GM18499 (cell line): Measurements from ENCODE around the gene SMIM24.

Experiments
- ATAC-seq: cut with Tn5 transposase; IDR thresholded peaks from one replicate; pipeline ENCODE4 v1.9.1; 2021; ENCODE audit warnings: moderate number of reproducible peaks; ENCODE audit not compliant: insufficient read depth, unreplicated experiment

Gene SMIM24

GRCh38 chr19:3499738-3500428 is 19.6 kb upstream of the SMIM24 start:
- no peak for ATAC-seq

GRCh38 chr19:3497757-3498520 is 17.6 kb upstream of the SMIM24 start:
- no peak for ATAC-seq

GRCh38 chr19:3496392-3497273 is 16.3 kb upstream of the SMIM24 start:
- no peak for ATAC-seq

GRCh38 chr19:3494559-3494958 is 14.2 kb upstream of the SMIM24 start:
- no peak for ATAC-seq

- no peak for ATAC-seq
Observed at GRCh38 chr19:3494051-3494450, 13.7 kb upstream of the SMIM24 start.

- ATAC-seq, result no peak
Observed at GRCh38 chr19:3493651-3494050, 13.3 kb upstream of the SMIM24 start.

- ATAC-seq, result no peak
Observed at GRCh38 chr19:3492919-3493318, 12.6 kb upstream of the SMIM24 start.

- no peak for ATAC-seq
Observed at GRCh38 chr19:3492131-3492839, 12.0 kb upstream of the SMIM24 start.

- ATAC-seq, result no peak
Observed at GRCh38 chr19:3491396-3492119, 11.2 kb upstream of the SMIM24 start.

- no peak for ATAC-seq
Observed at GRCh38 chr19:3483226-3483628, 2.9 kb upstream of the SMIM24 start, which contains the start of gene SMIM44. Gene SMIM44 (minus strand): TSS chr19:3483441. CDS start chr19:3483403, 38 bp downstream.

GRCh38 chr19:3482507-3483225 is 2.3 kb upstream of the SMIM24 start:
- no peak for ATAC-seq

GRCh38 chr19:3481241-3482090 is 1.1 kb upstream of the SMIM24 start:
- no peak for ATAC-seq

- ATAC-seq, result no peak
Observed at GRCh38 chr19:3479834-3480215, 500 bp downstream of the SMIM24 start.

GRCh38 chr19:3479177-3479833 is 1.0 kb downstream of the SMIM24 start:
- ATAC-seq, result no peak

GRCh38 chr19:3478409-3479176 is 1.7 kb downstream of the SMIM24 start:
- no peak for ATAC-seq

GRCh38 chr19:3477951-3478350 is 2.4 kb downstream of the SMIM24 start:
- ATAC-seq, result no peak

GRCh38 chr19:3477506-3477905 is 2.8 kb downstream of the SMIM24 start:
- no peak for ATAC-seq
